ENCODE results near the gene ZSWIM3. TPM values are rescaled to one million over a fixed set of nuclear protein-coding genes. Genes with fewer than 3 reads are reported as not detected.

The ZSWIM3 gene
- total and polyA plus RNA-seq, 2 of the 13 experiments (the other 11 are each of a cell fraction or from before 2014, with no cell fraction given), result 5.2 to 5.8 TPM

DNA sequence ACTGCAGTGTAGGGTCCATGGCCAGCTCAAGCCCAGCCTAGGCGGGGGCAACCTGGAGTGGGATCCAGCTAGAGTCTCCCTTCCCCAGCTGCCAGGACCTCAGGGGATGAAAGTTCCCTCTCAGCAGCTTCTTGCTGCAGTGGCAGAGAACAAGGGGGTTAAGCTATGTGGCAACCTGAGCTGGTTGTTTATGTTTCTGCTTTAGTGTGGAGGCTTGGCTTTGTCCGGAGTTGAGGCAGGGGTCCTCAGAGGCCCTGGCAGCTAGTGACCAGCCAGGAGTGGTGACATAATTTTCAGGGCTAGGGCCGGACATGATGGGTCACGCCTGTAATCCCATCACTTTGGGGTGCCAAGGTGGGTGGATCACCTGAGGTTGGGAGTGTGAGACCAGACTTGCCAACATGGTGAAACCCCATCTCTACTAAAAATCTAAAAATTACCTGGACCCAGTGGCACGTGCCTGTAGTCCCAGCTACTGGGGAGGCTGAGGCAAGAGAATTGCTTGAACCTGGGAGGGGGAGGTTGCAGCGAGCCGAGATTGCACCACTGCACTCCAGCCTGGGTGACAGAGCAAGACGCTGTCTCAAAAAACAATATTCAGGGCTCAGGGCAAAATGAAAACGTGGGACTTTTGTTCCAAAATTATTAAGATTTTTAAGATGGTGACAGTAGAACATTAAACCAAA, 68.5 kb downstream of the ZSWIM3 start (continued):
- TF ChIP-seq ZC3H4 (CRISPR knock-in tag; IDR thresholded peaks at IDR 0.05; ENCODE audit: borderline replicate concordance) (no peak), STAT5B (CRISPR knock-in tag; IDR thresholded peaks at IDR 0.05) (no peak), ZNF432 (CRISPR knock-in tag; IDR thresholded peaks at IDR 0.05; ENCODE audit: borderline replicate concordance) (no peak), HDAC2 (CRISPR knock-in tag; IDR thresholded peaks at IDR 0.05) (peak; percentile 23; the same call in 1 of the 2 replicates), BRCA1 (CRISPR knock-in tag; IDR thresholded peaks at IDR 0.05) (peak; percentile 80; the same call in 1 of the 2 replicates), CHCHD3 (CRISPR knock-in tag; IDR thresholded peaks at IDR 0.05) (no peak), ZNF335 (CRISPR knock-in tag; IDR thresholded peaks at IDR 0.05) (no peak), HNRNPK (IDR thresholded peaks at IDR 0.05; ENCODE audit: low read depth, low read length, poor library complexity, severe bottlenecking) (no peak), SRY (CRISPR knock-in tag; IDR thresholded peaks at IDR 0.05) (no peak), SMAD9 (CRISPR knock-in tag; IDR thresholded peaks at IDR 0.05) (no peak), ZNF296 (CRISPR knock-in tag; conservative IDR thresholded peaks at IDR 0.05) (no peak), KMT2A (CRISPR knock-in tag; IDR thresholded peaks at IDR 0.05) (no peak), ZNF598 (CRISPR knock-in tag; IDR thresholded peaks at IDR 0.05; ENCODE audit: borderline replicate concordance) (peak; percentile 18; the same call in 1 of the 2 replicates), RFXANK (CRISPR knock-in tag; IDR thresholded peaks at IDR 0.05) (no peak)
- TF ChIP-seq, protein P1, sequence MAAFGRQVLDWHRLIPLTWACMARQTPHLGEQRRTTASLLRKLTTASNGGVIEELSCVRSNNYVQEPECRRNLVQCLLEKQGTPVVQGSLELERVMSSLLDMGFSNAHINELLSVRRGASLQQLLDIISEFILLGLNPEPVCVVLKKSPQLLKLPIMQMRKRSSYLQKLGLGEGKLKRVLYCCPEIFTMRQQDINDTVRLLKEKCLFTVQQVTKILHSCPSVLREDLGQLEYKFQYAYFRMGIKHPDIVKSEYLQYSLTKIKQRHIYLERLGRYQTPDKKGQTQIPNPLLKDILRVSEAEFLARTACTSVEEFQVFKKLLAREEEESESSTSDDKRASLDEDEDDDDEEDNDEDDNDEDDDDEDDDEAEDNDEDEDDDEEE (CRISPR knock-in tag; IDR thresholded peaks at IDR 0.05), result no peak
- TF ChIP-seq, protein P2, sequence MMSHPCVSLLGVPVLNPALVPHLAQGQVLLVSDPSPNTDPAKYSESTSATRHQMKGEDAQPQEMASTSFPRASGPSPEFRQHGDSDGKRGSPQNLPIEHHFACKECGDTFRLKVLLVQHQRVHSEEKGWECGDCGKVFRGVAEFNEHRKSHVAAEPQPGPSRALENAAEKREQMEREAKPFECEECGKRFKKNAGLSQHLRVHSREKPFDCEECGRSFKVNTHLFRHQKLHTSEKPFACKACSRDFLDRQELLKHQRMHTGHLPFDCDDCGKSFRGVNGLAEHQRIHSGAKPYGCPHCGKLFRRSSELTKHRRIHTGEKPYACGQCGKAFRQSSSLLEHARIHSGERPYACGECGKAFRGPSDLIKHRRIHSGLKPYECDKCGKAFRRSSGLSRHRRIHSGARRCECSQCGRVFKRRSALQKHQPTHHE (CRISPR knock-in tag; IDR thresholded peaks at IDR 0.05; ENCODE audit: borderline replicate concordance), result no peak
- TF ChIP-seq, protein P3, sequence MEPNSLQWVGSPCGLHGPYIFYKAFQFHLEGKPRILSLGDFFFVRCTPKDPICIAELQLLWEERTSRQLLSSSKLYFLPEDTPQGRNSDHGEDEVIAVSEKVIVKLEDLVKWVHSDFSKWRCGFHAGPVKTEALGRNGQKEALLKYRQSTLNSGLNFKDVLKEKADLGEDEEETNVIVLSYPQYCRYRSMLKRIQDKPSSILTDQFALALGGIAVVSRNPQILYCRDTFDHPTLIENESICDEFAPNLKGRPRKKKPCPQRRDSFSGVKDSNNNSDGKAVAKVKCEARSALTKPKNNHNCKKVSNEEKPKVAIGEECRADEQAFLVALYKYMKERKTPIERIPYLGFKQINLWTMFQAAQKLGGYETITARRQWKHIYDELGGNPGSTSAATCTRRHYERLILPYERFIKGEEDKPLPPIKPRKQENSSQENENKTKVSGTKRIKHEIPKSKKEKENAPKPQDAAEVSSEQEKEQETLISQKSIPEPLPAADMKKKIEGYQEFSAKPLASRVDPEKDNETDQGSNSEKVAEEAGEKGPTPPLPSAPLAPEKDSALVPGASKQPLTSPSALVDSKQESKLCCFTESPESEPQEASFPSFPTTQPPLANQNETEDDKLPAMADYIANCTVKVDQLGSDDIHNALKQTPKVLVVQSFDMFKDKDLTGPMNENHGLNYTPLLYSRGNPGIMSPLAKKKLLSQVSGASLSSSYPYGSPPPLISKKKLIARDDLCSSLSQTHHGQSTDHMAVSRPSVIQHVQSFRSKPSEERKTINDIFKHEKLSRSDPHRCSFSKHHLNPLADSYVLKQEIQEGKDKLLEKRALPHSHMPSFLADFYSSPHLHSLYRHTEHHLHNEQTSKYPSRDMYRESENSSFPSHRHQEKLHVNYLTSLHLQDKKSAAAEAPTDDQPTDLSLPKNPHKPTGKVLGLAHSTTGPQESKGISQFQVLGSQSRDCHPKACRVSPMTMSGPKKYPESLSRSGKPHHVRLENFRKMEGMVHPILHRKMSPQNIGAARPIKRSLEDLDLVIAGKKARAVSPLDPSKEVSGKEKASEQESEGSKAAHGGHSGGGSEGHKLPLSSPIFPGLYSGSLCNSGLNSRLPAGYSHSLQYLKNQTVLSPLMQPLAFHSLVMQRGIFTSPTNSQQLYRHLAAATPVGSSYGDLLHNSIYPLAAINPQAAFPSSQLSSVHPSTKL (CRISPR knock-in tag; IDR thresholded peaks at IDR 0.05), result peak; percentile 39; the same call in 1 of the 2 replicates
- TF ChIP-seq, protein P4, sequence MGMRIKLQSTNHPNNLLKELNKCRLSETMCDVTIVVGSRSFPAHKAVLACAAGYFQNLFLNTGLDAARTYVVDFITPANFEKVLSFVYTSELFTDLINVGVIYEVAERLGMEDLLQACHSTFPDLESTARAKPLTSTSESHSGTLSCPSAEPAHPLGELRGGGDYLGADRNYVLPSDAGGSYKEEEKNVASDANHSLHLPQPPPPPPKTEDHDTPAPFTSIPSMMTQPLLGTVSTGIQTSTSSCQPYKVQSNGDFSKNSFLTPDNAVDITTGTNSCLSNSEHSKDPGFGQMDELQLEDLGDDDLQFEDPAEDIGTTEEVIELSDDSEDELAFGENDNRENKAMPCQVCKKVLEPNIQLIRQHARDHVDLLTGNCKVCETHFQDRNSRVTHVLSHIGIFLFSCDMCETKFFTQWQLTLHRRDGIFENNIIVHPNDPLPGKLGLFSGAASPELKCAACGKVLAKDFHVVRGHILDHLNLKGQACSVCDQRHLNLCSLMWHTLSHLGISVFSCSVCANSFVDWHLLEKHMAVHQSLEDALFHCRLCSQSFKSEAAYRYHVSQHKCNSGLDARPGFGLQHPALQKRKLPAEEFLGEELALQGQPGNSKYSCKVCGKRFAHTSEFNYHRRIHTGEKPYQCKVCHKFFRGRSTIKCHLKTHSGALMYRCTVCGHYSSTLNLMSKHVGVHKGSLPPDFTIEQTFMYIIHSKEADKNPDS (CRISPR knock-in tag; IDR thresholded peaks at IDR 0.05), result no peak
- TF ChIP-seq, protein P5, sequence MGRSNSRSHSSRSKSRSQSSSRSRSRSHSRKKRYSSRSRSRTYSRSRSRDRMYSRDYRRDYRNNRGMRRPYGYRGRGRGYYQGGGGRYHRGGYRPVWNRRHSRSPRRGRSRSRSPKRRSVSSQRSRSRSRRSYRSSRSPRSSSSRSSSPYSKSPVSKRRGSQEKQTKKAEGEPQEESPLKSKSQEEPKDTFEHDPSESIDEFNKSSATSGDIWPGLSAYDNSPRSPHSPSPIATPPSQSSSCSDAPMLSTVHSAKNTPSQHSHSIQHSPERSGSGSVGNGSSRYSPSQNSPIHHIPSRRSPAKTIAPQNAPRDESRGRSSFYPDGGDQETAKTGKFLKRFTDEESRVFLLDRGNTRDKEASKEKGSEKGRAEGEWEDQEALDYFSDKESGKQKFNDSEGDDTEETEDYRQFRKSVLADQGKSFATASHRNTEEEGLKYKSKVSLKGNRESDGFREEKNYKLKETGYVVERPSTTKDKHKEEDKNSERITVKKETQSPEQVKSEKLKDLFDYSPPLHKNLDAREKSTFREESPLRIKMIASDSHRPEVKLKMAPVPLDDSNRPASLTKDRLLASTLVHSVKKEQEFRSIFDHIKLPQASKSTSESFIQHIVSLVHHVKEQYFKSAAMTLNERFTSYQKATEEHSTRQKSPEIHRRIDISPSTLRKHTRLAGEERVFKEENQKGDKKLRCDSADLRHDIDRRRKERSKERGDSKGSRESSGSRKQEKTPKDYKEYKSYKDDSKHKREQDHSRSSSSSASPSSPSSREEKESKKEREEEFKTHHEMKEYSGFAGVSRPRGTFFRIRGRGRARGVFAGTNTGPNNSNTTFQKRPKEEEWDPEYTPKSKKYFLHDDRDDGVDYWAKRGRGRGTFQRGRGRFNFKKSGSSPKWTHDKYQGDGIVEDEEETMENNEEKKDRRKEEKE (IDR thresholded peaks at IDR 0.05), result no peak

Data from HepG2 (cell line).